ENCODE results near the gene SH3RF1. TPM values are rescaled to one million over a fixed set of nuclear protein-coding genes. Genes with fewer than 3 reads are reported as not detected.

Gene SH3RF1
- total and polyA plus RNA-seq, 7 donors: 8.2 to 20.8 (median 12.5) TPM

GRCh38 chr4:169174247-169174646 lies 96.5 kb downstream of the SH3RF1 start:
- intact Hi-C loops (cut with DNase I): no loop called here
- H3K27ac ChIP-seq: no peak overlapping the region
- H3K4me1 ChIP-seq: peaks cover 0 to 21% (median 8%) of the 10 kb centered on the region in 4 donors
- 33 to 72% methylated on average over 3 of the region's 3 CpGs for WGBS, 2 donors
- DNase-seq: no peak
- TF ChIP-seq EP300 (IDR thresholded peaks at IDR 0.05) (no peak), POLR2A (IDR thresholded peaks at IDR 0.05) (no peak), CTCF (IDR thresholded peaks at IDR 0.05) (no peak), POLR2AphosphoS5 (IDR thresholded peaks at IDR 0.05) (no peak)
- H3K4me3 ChIP-seq: no peak overlapping the region
- H3K36me3 ChIP-seq: no peaks in the 10 kb centered on the region
- H3K27me3 ChIP-seq: no peaks in the 10 kb centered on the region
- H3K9me3 ChIP-seq: no peaks in the 10 kb centered on the region

GRCh38 chr4:169167957-169168858 lies 102.5 kb downstream of the SH3RF1 start:
- intact Hi-C loops (cut with DNase I): no loop called here
- no peaks in the 10 kb centered on the region for H3K36me3 ChIP-seq

GRCh38 chr4:169164669-169165415 lies 105.9 kb downstream of the SH3RF1 start:
- WGBS, 2 donors: 89 to 93% methylated on average over 1 of the region's 1 CpG
- TF ChIP-seq POLR2A (IDR thresholded peaks at IDR 0.05) (no peak), POLR2AphosphoS5 (IDR thresholded peaks at IDR 0.05) (no peak), CTCF (IDR thresholded peaks at IDR 0.05) (no peak), EP300 (IDR thresholded peaks at IDR 0.05) (no peak)
- no peaks in the 10 kb centered on the region for H3K27me3 ChIP-seq
- no peaks in the 10 kb centered on the region for H3K36me3 ChIP-seq
- DNase-seq: no peak
- H3K4me3 ChIP-seq: no peak overlapping the region
- no peak overlapping the region for H3K27ac ChIP-seq
- intact Hi-C loops (cut with DNase I): no loop called here
- peaks cover 0 to 20% (median 8%) of the 10 kb centered on the region in 4 donors for H3K4me1 ChIP-seq
- H3K9me3 ChIP-seq: no peaks in the 10 kb centered on the region

More at GRCh38 chr4:169167957-169168858, 102.5 kb downstream of the SH3RF1 start:
- H3K9me3 ChIP-seq: no peaks in the 10 kb centered on the region
- H3K4me1 ChIP-seq: peaks cover 0 to 17% (median 8%) of the 10 kb centered on the region in 4 donors
- no peak for TF ChIP-seq POLR2AphosphoS5 (IDR thresholded peaks at IDR 0.05)
- no peak for TF ChIP-seq CTCF (IDR thresholded peaks at IDR 0.05)
- no peak for TF ChIP-seq EP300 (IDR thresholded peaks at IDR 0.05)
- TF ChIP-seq POLR2A (IDR thresholded peaks at IDR 0.05): no peak
- WGBS, 2 donors: 66 to 80% methylated on average over 2 of the region's 2 CpGs
- no peak overlapping the region for H3K27ac ChIP-seq
- H3K27me3 ChIP-seq: no peaks in the 10 kb centered on the region
- no peak for DNase-seq
- no peak overlapping the region for H3K4me3 ChIP-seq

- intact Hi-C loops (cut with DNase I): no loop called here
- H3K4me3 ChIP-seq: no peak overlapping the region
- peaks cover 0 to 27% (median 12%) of the 10 kb centered on the region in 4 donors for H3K4me1 ChIP-seq
- TF ChIP-seq EP300 (IDR thresholded peaks at IDR 0.05) (no peak), POLR2AphosphoS5 (IDR thresholded peaks at IDR 0.05) (no peak), CTCF (IDR thresholded peaks at IDR 0.05) (no peak), POLR2A (IDR thresholded peaks at IDR 0.05) (no peak)
- H3K9me3 ChIP-seq: no peaks in the 10 kb centered on the region
- no peaks in the 10 kb centered on the region for H3K36me3 ChIP-seq
- DNase-seq: no peak
- no peak overlapping the region for H3K27ac ChIP-seq
- no peaks in the 10 kb centered on the region for H3K27me3 ChIP-seq
These were observed 106.6 kb downstream of the SH3RF1 start for GRCh38 chr4:169163947-169164668.

All from sigmoid colon (tissue), 7 donors.